OCI-LY3 (cell line): Measurements from ENCODE around the gene ACSL3.

Experiments
- H2AFZ ChIP-seq: fragments of 200-600, 300-600 bp; shearing (Covaris generic); 2 replicates; pipeline ENCODE4 v1.6.0; 2014; ENCODE audit warnings: antibody characterized with exemption, low read depth, low read length
- H3K27ac ChIP-seq: fragments of 200-600, 300-600 bp; sonication (generic); 2 replicates; pipeline ENCODE4 v1.5.1; 2014; ENCODE audit warnings: mild to moderate bottlenecking, low read length, moderate library complexity, mixed read lengths
- H3K27me3 ChIP-seq: fragments of 200-600, 300-600 bp; sonication (generic); 2 replicates; pipeline ENCODE4 v1.6.1; 2014; ENCODE audit warnings: low read depth, low read length, mixed read lengths
- H3K36me3 ChIP-seq: fragments of 200-600, 300-600 bp; sonication (generic); replicated peaks from 2 replicates; pipeline ENCODE3; 2014; ENCODE audit warnings: low read depth, low read length, mixed read lengths
- H3K4me1 ChIP-seq: fragments of 300-600, 200-600 bp; sonication (generic); 2 replicates; pipeline ENCODE4 v1.6.1; 2014; ENCODE audit warnings: low read length, mixed read lengths
- H3K4me2 ChIP-seq: fragments of 200-600, 300-600 bp; sonication (generic); 2 replicates; pipeline ENCODE4 v1.6.1; 2014; ENCODE audit warnings: low read length, mixed read lengths
- H3K4me3 ChIP-seq: fragments of 300-600, 200-600 bp; sonication (generic); 2 replicates; pipeline ENCODE4 v1.5.1; 2014; ENCODE audit warnings: antibody characterized with exemption, mild to moderate bottlenecking, low read length, moderate library complexity
- H3K79me2 ChIP-seq: fragments of 300-600, 200-600 bp; shearing (Covaris generic); 2 replicates; pipeline ENCODE4 v1.6.1; 2014; ENCODE audit warnings: mild to moderate bottlenecking, low read length, mixed read lengths
- H3K9ac ChIP-seq: fragments of 300-600, 200-600 bp; shearing (Covaris generic); 2 replicates; pipeline ENCODE4 v1.6.0; 2014; ENCODE audit warnings: mild to moderate bottlenecking, low read length, moderate library complexity
- H3K9me3 ChIP-seq: fragments of 200-600, 300-600 bp; shearing (Covaris generic); 2 replicates; pipeline ENCODE4 v1.6.1; 2014; ENCODE audit warnings: low read length, mixed read lengths; ENCODE audit not compliant: insufficient read depth
- H4K20me1 ChIP-seq: fragments of 200-600, 300-600 bp; sonication (generic); 2 replicates; pipeline ENCODE4 v1.6.1; 2016; ENCODE audit warnings: low read length, mixed read lengths; ENCODE audit not compliant: insufficient read depth
- EZH2phosphoT487 ChIP-seq: fragments of 200-600 bp; shearing (Covaris generic); IDR thresholded peaks from 2 replicates; pipeline ENCODE4 v1.6.1; 2018; ENCODE audit warnings: antibody characterized with exemption, mixed run types, low read depth
- TF ChIP-seq, protein P1 (sequence below): fragments of 200-600, 300-600 bp; sonication (generic); IDR thresholded peaks from 2 replicates; pipeline ENCODE4 v1.5.1; 2014; ENCODE audit warnings: antibody characterized with exemption, low read length, low read depth

Gene ACSL3

DNA sequence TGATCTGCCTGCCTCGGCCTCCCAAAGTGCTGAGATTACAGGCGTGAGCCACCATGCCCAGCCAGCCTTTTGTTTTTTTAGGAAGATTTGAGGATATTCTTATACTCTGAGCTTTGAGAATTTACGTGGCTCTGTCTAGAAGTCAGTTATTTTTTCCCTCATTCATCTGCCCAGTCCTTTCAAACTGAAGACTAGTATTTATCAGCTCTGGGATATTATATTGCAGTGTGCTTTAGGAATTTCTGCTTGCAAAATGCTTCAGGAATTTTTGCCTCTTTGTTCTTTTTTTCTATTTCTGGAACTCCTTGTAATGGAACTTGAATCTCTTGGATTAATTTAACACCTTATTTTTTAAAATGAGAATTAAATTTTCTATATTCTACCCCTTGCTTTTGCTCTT is 22.6 kb downstream of the ACSL3 start:
- Histone ChIP-seq H3K79me2 (peaks cover 90% of the 10 kb centered on the region), H3K36me3 (no peaks in the 10 kb centered on the region), H3K9me3 (no peaks in the 10 kb centered on the region), H3K4me1 (no peaks in the 10 kb centered on the region), H3K9ac (no peak overlapping the region), H4K20me1 (peaks cover 75% of the 10 kb centered on the region), H2AFZ (no peak overlapping the region), H3K27me3 (no peaks in the 10 kb centered on the region), H3K27ac (no peak overlapping the region), H3K4me2 (no peak overlapping the region), H3K4me3 (no peak overlapping the region)
- TF ChIP-seq, protein P1, sequence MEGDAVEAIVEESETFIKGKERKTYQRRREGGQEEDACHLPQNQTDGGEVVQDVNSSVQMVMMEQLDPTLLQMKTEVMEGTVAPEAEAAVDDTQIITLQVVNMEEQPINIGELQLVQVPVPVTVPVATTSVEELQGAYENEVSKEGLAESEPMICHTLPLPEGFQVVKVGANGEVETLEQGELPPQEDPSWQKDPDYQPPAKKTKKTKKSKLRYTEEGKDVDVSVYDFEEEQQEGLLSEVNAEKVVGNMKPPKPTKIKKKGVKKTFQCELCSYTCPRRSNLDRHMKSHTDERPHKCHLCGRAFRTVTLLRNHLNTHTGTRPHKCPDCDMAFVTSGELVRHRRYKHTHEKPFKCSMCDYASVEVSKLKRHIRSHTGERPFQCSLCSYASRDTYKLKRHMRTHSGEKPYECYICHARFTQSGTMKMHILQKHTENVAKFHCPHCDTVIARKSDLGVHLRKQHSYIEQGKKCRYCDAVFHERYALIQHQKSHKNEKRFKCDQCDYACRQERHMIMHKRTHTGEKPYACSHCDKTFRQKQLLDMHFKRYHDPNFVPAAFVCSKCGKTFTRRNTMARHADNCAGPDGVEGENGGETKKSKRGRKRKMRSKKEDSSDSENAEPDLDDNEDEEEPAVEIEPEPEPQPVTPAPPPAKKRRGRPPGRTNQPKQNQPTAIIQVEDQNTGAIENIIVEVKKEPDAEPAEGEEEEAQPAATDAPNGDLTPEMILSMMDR = no peak
- no peak for TF ChIP-seq EZH2phosphoT487

DNA sequence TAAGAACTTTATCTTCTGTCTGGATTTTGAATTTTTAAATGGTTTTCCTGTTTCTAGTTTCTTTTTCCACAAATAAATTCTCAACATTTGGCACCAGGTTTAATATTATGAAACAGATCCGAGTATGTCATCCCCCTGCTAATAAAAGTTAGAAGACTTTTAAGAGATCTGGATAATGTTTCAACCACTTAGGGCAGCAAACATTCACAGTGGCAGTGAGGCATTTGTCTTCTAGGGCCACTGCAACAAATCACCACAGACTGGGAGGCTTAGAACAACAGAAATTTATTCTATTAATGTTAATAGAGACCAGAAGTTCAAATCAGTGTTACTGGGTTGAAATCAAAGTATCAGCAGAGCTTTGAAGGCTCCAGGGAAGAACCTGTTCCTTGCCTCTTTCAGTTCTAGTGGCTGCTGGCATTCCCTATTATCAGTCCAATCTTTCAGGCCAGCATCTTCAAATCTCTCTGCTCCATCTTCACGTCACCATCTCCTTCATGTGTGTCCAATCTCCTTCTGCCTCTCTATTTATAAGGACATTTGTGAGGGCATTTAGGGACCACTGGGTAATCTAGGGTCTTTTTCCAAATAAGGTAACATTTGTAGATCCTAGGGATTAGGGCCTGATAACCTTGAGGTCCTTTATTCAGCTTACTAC is 23.4 kb downstream of the ACSL3 start:
- TF ChIP-seq, protein P1 = no peak
- no peak for TF ChIP-seq EZH2phosphoT487
- no peak overlapping the region for H3K4me2 ChIP-seq
- H3K27ac ChIP-seq = no peak overlapping the region
- H2AFZ ChIP-seq = no peak overlapping the region
- H3K4me3 ChIP-seq = no peak overlapping the region
- no peaks in the 10 kb centered on the region for H3K4me1 ChIP-seq
- H3K36me3 ChIP-seq = no peaks in the 10 kb centered on the region
- no peaks in the 10 kb centered on the region for H3K9me3 ChIP-seq
- H3K79me2 ChIP-seq = peaks cover 87% of the 10 kb centered on the region
- H3K27me3 ChIP-seq = no peaks in the 10 kb centered on the region
- H4K20me1 ChIP-seq = peaks cover 69% of the 10 kb centered on the region
- no peak overlapping the region for H3K9ac ChIP-seq

DNA sequence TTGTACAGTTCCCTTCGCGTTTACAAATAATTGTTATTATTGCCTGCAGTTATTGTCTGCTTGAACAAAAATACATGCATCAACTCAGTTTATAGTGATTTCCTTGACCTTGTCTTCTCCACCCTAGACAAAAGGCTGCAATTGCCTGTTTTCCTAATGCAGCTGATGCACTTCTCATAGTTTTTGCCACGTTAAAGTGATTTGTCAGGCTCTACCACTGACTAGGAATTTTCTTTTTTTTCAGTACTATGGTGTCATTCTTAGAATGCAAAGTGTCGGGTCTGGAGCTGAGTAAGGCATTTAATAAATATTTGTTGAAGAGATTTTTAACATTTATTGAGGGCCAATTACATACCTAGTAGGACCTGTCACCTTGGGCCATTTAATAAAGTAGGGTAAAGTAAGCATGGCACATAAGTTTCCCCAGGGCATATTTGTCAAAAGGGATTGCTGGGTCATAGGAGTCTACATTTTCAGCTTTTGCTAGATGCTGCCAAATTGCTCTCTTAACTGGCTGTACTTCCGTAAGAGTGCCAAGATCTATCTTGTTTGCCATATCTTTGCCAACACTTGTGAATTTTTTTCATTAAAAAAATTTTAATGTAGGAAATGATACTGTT is 24.1 kb downstream of the ACSL3 start:
- Histone ChIP-seq H3K4me2 (no peak overlapping the region), H3K4me1 (no peaks in the 10 kb centered on the region), H3K4me3 (no peak overlapping the region), H3K27me3 (no peaks in the 10 kb centered on the region), H3K9ac (no peak overlapping the region), H2AFZ (no peak overlapping the region), H3K27ac (no peak overlapping the region), H3K79me2 (peaks cover 85% of the 10 kb centered on the region), H3K9me3 (no peaks in the 10 kb centered on the region), H4K20me1 (peaks cover 67% of the 10 kb centered on the region), H3K36me3 (no peaks in the 10 kb centered on the region)
- no peak for TF ChIP-seq EZH2phosphoT487
- TF ChIP-seq, protein P1 = no peak

DNA sequence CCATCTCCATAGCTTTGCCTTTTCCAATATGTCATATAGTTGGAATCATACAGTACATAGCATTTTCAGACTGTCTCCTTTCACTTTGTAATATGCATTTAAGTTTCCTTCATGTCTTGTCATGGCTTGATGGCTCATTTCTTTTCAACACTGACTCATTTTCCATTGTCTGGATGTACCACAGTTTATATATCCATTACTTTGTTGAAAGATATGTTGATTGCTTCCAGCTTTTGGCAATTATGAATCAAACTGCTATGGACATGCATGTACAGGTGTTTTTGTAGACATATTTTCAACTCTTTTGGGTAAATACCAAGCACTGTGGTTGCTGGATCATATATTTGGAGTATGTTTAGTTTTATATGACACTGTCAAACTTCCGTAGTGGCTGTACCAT is 26.3 kb downstream of the ACSL3 start:
- H3K36me3 ChIP-seq = no peaks in the 10 kb centered on the region
- H3K27ac ChIP-seq = no peak overlapping the region
- H3K27me3 ChIP-seq = no peaks in the 10 kb centered on the region
- no peak overlapping the region for H3K4me2 ChIP-seq
- no peak overlapping the region for H3K4me3 ChIP-seq
- peaks cover 73% of the 10 kb centered on the region for H3K79me2 ChIP-seq
- H3K9ac ChIP-seq = no peak overlapping the region
- H4K20me1 ChIP-seq = peaks cover 60% of the 10 kb centered on the region
- H2AFZ ChIP-seq = no peak overlapping the region
- H3K4me1 ChIP-seq = no peaks in the 10 kb centered on the region
- TF ChIP-seq, protein P1 = no peak
- TF ChIP-seq EZH2phosphoT487 = no peak
- H3K9me3 ChIP-seq = no peaks in the 10 kb centered on the region
